OCI-LY7 (cell line): ENCODE results near the gene HS2ST1. TPM values are rescaled to one million over a fixed set of nuclear protein-coding genes. Genes with fewer than 3 reads are reported as not detected.

Experiments used
- BruUV-seq: library from RNA; stranded (reverse); fragments of 400-500 nt; replicated peaks from 2 replicates; lab custom pipeline; 2021; lab: Mats Ljungman, UMichigan
- CTCF ChIA-PET: fragments of 300-600 bp; sonication (Branson Sonifier 250); formaldehyde crosslinking; loops from one replicate; lab custom pipeline; 2022; ENCODE audit warnings: antibody characterized with exemption; ENCODE audit not compliant: unreplicated experiment; lab: Charles Lee
- POLR2A ChIA-PET: fragments of 300-600 bp; sonication (Branson Sonifier 250); formaldehyde crosslinking; loops from one replicate; lab custom pipeline; 2022; ENCODE audit warnings: antibody characterized with exemption; lab: Charles Lee
- DNase-seq: peaks from one replicate; pipeline ENCODE4 v3.0.0-alpha.2; 2015; ENCODE audit warnings: low spot score
- H2AFZ ChIP-seq: fragments of 200-600 bp; sonication (generic), shearing (Covaris generic); 2 replicates; pipeline ENCODE4 v1.6.1; 2014; ENCODE audit warnings: mild to moderate bottlenecking, antibody characterized with exemption, low read length, moderate library complexity
- H3K27ac ChIP-seq: fragments of 200-600 bp; sonication (generic); 2 replicates; pipeline ENCODE4 v1.5.1; 2014; ENCODE audit warnings: mixed run types, low read depth, mild to moderate bottlenecking, moderate library complexity, low read length, inconsistent platforms; ENCODE audit not compliant: poor library complexity, severe bottlenecking
- H3K36me3 ChIP-seq: fragments of 200-600 bp; sonication (generic); 2 replicates; pipeline ENCODE4 v1.6.1; 2014; ENCODE audit warnings: mild to moderate bottlenecking, antibody characterized with exemption, low read length, moderate library complexity, mixed read lengths; ENCODE audit not compliant: insufficient read depth
- H3K4me1 ChIP-seq: fragments of 200-600 bp; sonication (generic); 2 replicates; pipeline ENCODE4 v1.5.1; 2014; ENCODE audit warnings: mild to moderate bottlenecking, low read length; ENCODE audit not compliant: insufficient read depth, poor library complexity, severe bottlenecking
- H3K4me2 ChIP-seq: fragments of 200-600 bp; sonication (generic); 2 replicates; pipeline ENCODE4 v1.6.1; 2014; ENCODE audit warnings: mild to moderate bottlenecking, low read length
- H3K4me3 ChIP-seq: fragments of 200-600 bp; sonication (generic); 2 replicates; pipeline ENCODE4 v1.5.1; 2014; ENCODE audit warnings: mild to moderate bottlenecking, low read depth, low read length; ENCODE audit not compliant: poor library complexity, severe bottlenecking
- H3K79me2 ChIP-seq: fragments of 200-600 bp; sonication (generic); 2 replicates; pipeline ENCODE4 v1.6.1; 2016; ENCODE audit warnings: low read depth, mild to moderate bottlenecking, low read length, moderate library complexity, mixed read lengths; ENCODE audit not compliant: insufficient read depth
- H3K9me2 ChIP-seq: fragments of 200-600 bp; sonication (generic); 2 replicates; pipeline ENCODE4 v1.6.1; 2016; ENCODE audit warnings: mild to moderate bottlenecking, low read length, mixed read lengths; ENCODE audit not compliant: insufficient read depth
- H3K9me3 ChIP-seq: fragments of 200-600 bp; sonication (generic); 2 replicates; pipeline ENCODE4 v1.6.1; 2014; ENCODE audit warnings: mild to moderate bottlenecking, mixed run types, low read length, mixed read lengths
- H4K20me1 ChIP-seq: fragments of 200-600 bp; sonication (generic); 2 replicates; pipeline ENCODE4 v1.6.1; 2014; ENCODE audit warnings: mild to moderate bottlenecking, antibody characterized with exemption, low read length, moderate library complexity, mixed read lengths; ENCODE audit not compliant: insufficient read depth
- EZH2phosphoT487 ChIP-seq: fragments of 200-600 bp; sonication (generic); IDR thresholded peaks from 2 replicates; pipeline ENCODE4 v1.6.1; 2018; ENCODE audit warnings: low read depth, borderline replicate concordance, mild to moderate bottlenecking, mixed run types, antibody characterized with exemption, low read length, moderate library complexity, mixed read lengths
- intact Hi-C: fragments of 100-400 bp; cut with micrococcal nuclease; formaldehyde crosslinking; loops from one replicate; pipeline ENCODE4 v1.10.0; 2022; ENCODE audit not compliant: unreplicated experiment
- total RNA-seq, 2 experiments: library from RNA; depleted of rRNA in 1 of 2; stranded (reverse); fragments of >200 nt in 1 of 2; shearing (Covaris generic) in 1 of 2; gene quantifications; 2 replicates each; pipeline ENCODE4 v1.2.3, GENCODE V29; 2014 to 2022
- TF ChIP-seq, protein P1 (sequence below): fragments of 200-600 bp; sonication (generic); conservative IDR thresholded peaks from 2 replicates; pipeline ENCODE4 v1.5.1; 2014; ENCODE audit warnings: mild to moderate bottlenecking, antibody characterized with exemption, low read length, moderate library complexity, mixed read lengths

Gene HS2ST1
- total RNA-seq, 2 experiments from 2014 or later, result 20.9 to 63.7 TPM

DNA sequence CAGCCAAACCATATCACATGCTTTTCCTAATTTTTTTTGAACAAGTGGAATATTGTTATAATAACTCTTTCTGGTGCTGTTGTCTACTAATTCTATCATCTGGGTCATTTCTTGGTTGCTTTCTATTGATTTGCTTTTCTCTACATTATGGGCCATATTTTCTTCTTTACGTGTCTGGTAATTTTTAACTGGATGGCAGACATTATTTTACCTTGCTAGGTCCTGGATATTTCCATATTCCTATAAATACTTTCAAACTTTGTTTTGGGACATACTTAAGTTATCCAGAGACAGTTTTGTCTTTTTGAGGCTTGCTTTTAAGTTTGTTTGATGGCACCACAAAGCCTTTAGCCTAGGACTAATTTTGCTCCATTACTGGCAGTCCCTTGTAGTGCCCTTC lies 11.3 kb downstream of the HS2ST1 start:
- Histone ChIP-seq H2AFZ (no peak overlapping the region), H3K9me2 (no peaks in the 10 kb centered on the region), H3K36me3 (peaks cover 82% of the 10 kb centered on the region), H4K20me1 (peaks cover 9% of the 10 kb centered on the region; the same call in 1 of the 2 replicates), H3K4me2 (no peak overlapping the region), H3K79me2 (peaks cover 100% of the 10 kb centered on the region), H3K4me1 (no peaks in the 10 kb centered on the region), H3K27ac (no peak overlapping the region), H3K9me3 (peaks cover 86% of the 10 kb centered on the region), H3K4me3 (no peak overlapping the region)
- CTCF ChIA-PET, result no interaction called here
- POLR2A ChIA-PET, result interaction anchor here (0.6 kb wide), 1 partner anchor 76 kb away, joined by 3 read pairs; no protein-coding TSS in a partner anchor
- TF ChIP-seq, protein P1, sequence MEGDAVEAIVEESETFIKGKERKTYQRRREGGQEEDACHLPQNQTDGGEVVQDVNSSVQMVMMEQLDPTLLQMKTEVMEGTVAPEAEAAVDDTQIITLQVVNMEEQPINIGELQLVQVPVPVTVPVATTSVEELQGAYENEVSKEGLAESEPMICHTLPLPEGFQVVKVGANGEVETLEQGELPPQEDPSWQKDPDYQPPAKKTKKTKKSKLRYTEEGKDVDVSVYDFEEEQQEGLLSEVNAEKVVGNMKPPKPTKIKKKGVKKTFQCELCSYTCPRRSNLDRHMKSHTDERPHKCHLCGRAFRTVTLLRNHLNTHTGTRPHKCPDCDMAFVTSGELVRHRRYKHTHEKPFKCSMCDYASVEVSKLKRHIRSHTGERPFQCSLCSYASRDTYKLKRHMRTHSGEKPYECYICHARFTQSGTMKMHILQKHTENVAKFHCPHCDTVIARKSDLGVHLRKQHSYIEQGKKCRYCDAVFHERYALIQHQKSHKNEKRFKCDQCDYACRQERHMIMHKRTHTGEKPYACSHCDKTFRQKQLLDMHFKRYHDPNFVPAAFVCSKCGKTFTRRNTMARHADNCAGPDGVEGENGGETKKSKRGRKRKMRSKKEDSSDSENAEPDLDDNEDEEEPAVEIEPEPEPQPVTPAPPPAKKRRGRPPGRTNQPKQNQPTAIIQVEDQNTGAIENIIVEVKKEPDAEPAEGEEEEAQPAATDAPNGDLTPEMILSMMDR, result no peak
- no peak for TF ChIP-seq EZH2phosphoT487
- no peak for DNase-seq
- intact Hi-C loops, result no loop called here
- BruUV-seq, result no TSS peak

DNA sequence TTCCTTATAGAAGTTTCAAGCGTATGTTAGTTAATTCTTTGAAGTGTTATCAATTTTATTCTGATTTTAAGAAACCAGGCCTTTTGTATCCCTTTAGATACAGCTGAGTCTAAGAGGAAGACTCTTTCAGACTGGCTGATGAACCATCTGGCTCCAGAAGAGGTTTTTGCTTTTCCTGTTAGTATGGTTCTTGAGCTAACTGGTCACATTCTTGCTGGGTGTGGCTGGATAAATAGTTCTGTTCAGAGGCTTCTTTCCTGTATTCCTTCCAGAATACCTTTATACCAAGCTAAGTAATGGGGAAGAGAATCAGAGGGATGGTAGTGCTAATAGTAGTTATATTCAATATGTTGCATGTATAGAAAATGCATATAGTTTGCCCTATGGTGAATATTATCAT lies 12.4 kb downstream of the HS2ST1 start:
- peaks cover 3% of the 10 kb centered on the region for H3K4me1 ChIP-seq
- no peaks in the 10 kb centered on the region for H3K9me2 ChIP-seq
- TF ChIP-seq, protein P1, result no peak
- no peak for TF ChIP-seq EZH2phosphoT487
- H3K79me2 ChIP-seq, result peaks cover 100% of the 10 kb centered on the region
- ChIA-PET CTCF (interaction anchor here (1.2 kb wide), 1 partner anchor 11 kb away, joined by 5 read pairs; no protein-coding TSS in a partner anchor), POLR2A (interaction anchor here (1.6 kb wide), 2 partner anchors 13 to 15 kb away, joined by 3 to 6 read pairs; partner anchors contain the start of genes HS2ST1 and SELENOF)
- H4K20me1 ChIP-seq, result peaks cover 9% of the 10 kb centered on the region; the same call in 1 of the 2 replicates
- peaks cover 70% of the 10 kb centered on the region for H3K36me3 ChIP-seq
- H3K9me3 ChIP-seq, result peaks cover 74% of the 10 kb centered on the region; the same call in 1 of the 2 replicates
- no peak overlapping the region for H3K27ac ChIP-seq
- BruUV-seq, result no TSS peak
- H3K4me2 ChIP-seq, result no peak overlapping the region
- intact Hi-C loops, result no loop called here
- no peak overlapping the region for H3K4me3 ChIP-seq
- DNase-seq, result no peak
- no peak overlapping the region for H2AFZ ChIP-seq

DNA sequence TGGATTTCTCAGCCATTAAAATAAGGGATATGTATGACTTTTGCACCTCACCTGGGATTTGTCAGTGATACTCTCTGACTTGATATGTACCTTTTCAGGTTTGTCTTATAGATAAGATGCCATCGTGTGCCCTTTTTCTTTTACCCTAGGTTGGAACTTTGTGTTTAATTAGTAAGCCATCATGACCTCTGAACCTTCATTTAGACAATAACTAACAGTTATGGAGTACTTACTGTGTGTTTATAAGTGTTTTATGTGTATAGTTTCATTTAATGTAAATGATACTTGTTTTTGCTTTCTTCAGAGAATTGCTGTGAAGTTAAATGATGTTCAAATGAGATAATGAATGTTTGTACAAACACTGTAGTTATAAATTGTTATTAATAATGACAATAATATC lies 14.4 kb downstream of the HS2ST1 start:
- Histone ChIP-seq H3K36me3 (peaks cover 54% of the 10 kb centered on the region), H3K27ac (no peak overlapping the region), H3K4me3 (no peak overlapping the region), H3K9me2 (no peaks in the 10 kb centered on the region), H3K79me2 (peaks cover 100% of the 10 kb centered on the region), H3K4me1 (peaks cover 22% of the 10 kb centered on the region), H3K9me3 (peaks cover 62% of the 10 kb centered on the region; the same call in 1 of the 2 replicates), H4K20me1 (peaks cover 9% of the 10 kb centered on the region; the same call in 1 of the 2 replicates), H3K4me2 (no peak overlapping the region), H2AFZ (no peak overlapping the region)
- no peak for DNase-seq
- CTCF ChIA-PET, result no interaction called here
- BruUV-seq, result no TSS peak
- intact Hi-C loops, result no loop called here
- TF ChIP-seq, protein P1, result no peak
- TF ChIP-seq EZH2phosphoT487, result no peak
- POLR2A ChIA-PET, result interaction anchor here (1.2 kb wide), 1 partner anchor 11 kb away, joined by 3 read pairs; no protein-coding TSS in a partner anchor
